Activated CD8-positive, alpha-beta memory T cell treated with anti-CD3 and anti-CD28 coated beads for 1 hour (primary cell): ENCODE measurements around the gene CHRNB2.
A peak's percentile ranks its signal among the peaks of the same experiment; 100 is the strongest.
"Not testable (repeated sequence)": the region's sequence is repeated elsewhere in the genome, so short reads cannot be mapped to it uniquely, and the experiment has no call there.

ENCODE experiments used
- DNase-seq, 2 donors: peaks; one replicate each; pipeline ENCODE4 v3.0.0-alpha.2; 2020; ENCODE audit warnings: low read depth in 1 of 2; ENCODE audit errors: extremely low read depth in 1 of 2

CHRNB2 gene, protein sequence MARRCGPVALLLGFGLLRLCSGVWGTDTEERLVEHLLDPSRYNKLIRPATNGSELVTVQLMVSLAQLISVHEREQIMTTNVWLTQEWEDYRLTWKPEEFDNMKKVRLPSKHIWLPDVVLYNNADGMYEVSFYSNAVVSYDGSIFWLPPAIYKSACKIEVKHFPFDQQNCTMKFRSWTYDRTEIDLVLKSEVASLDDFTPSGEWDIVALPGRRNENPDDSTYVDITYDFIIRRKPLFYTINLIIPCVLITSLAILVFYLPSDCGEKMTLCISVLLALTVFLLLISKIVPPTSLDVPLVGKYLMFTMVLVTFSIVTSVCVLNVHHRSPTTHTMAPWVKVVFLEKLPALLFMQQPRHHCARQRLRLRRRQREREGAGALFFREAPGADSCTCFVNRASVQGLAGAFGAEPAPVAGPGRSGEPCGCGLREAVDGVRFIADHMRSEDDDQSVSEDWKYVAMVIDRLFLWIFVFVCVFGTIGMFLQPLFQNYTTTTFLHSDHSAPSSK

DNA sequence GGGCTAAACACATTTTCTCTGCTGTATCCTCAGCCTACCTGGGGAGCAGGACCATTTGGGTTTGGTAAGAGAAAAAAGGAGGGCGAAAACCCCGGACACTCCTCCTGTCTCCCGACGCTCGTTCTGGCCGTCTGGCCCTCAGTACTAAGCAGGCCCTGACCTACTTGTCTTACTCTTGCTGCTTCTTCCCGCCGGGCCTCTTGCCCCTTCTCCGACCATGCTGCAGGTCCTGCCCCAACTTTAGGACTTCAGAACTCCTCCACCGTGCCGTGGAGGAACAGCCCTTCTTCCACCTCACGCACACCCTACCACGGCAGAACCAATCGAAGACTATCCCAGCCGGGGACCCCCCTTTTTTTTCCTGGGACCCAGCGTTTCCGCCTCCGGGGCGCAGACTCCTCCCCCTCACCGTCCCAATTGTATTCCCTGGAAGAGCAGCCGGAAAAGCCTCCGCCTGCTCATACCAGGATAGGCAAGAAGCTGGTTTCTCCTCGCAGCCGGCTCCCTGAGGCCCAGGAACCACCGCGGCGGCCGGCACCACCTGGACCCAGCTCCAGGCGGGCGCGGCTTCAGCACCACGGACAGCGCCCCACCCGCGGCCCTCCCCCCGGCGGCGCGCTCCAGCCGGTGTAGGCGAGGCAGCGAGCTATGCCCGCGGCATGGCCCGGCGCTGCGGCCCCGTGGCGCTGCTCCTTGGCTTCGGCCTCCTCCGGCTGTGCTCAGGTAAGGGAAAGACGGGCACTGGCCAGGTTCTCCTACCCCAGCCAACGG, at the start of gene CHRNB2:
CHRNB2 (plus strand) TSS at position 393 of the 771 bp plus-strand sequence; CDS start at position 660, 267 bp downstream.
- peak; percentile 20 to 63 for DNase-seq

DNA sequence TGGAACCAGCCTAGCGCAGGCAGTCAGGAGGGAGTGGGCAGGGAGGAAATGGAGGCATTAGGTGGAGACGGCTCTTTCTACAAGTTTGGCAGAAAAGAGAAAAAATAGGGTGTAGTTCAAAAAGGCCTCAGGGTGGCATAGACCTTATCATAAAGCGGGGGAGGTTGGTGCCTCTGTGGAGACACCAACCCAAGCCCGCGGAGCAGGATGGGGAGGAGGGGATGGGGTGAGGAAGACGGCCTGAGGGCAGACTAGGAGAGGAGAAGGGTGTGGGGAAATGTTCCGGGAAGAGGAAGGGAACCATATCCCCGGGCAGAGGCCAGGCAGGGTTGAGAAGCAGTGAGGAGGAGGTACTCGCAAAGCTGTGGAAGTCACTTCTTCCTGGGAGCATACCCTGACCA, 48.0 kb upstream of the CHRNB2 start:
- no peak for DNase-seq

DNA sequence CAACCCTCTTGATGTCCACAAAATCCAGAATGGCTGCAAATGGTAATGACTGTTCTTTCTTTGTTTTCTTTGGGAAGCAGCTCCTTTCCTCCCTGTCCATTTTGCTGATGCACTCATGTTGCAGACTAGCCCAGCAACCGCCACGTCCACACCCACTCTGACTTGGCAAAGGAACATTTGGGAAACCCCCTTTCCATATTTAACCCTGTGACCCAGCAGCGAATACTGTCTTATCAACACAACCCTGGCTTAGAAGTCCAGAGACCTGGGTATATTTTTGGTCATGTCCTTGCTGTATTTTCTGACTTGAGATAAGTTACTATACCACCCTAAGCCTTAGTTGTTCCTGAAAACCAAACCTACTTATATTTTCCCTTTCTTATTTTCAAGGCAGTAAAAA, 47.2 kb upstream of the CHRNB2 start:
- no peak for DNase-seq

DNA sequence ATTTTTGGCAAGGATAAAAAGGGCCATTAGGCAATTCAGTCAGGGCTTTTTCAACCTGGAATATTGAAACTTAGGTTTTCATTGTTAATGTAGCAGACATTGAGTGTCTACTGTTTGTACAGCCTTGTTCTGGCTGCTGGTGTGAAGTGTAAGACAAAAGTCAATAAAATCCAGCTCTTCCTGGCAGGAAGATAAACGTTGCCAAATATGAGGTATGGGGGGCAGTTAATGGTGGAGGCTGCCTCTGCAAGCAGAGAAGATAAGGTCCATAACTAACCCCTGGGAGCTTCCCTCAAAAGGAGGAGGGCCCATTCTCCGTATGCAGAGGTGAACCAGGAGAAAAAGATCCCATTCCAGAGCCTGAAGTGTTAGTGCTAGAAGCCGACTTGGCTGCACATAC, 45.9 kb upstream of the CHRNB2 start:
- no peak for DNase-seq

DNA sequence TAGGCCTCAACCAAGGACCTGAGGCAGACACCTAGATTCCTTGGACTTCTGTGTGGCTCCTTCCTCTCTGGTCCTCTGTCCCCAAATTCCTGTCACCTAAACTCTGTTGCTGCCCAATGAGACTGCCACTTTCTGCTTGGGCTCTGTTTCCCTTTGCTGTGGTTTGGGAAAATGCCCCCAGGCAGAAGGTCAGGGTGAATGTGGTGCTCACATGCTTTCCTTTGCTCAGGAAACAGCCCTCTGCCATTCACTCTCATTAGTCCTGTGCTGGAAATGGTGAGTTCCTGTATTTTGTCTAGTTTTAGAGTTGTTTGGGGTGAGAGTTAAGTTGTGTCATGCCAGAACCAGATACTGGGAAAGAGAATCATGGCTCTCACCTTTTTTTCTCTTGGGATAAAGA, 42.7 kb upstream of the CHRNB2 start:
- no peak for DNase-seq

DNA sequence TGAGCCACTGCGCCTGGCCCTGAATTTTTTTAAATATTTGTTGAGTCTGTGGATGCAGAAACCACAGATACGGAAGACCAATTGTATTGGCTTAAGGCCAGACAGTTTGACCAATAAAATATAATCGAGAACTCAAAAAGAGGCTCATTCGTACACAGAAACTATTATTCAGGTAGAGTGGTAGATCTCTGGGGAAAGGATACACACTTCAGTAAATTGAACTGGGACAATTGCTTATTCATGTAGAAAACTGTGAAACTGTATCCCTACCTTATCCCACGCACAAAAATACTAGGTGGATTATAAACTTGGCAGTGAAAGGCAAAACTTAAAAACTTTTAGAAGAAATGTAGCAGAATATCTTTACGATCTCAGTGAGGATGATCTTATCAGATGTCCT, 40.4 kb upstream of the CHRNB2 start:
- DNase-seq = no peak

DNA sequence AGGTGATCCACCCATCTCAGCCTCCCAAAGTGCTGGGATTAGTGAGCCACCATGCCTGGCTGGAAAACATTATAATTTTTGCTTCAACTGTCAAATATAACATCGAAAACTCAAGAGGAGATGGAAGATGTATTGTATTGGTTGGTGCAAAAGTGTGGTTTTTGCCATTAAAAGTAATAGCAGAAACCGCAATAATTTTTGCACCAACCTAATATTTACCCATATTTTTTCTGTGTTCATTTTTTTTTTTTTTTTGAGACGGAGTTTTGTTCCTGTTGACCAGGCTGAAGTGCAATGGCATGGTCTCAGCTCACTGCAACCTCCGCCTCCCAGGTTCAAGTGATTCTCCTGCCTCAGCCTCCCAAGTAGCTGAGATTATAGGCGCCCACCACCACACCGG, 38.3 kb upstream of the CHRNB2 start:
- no peak for DNase-seq

DNA sequence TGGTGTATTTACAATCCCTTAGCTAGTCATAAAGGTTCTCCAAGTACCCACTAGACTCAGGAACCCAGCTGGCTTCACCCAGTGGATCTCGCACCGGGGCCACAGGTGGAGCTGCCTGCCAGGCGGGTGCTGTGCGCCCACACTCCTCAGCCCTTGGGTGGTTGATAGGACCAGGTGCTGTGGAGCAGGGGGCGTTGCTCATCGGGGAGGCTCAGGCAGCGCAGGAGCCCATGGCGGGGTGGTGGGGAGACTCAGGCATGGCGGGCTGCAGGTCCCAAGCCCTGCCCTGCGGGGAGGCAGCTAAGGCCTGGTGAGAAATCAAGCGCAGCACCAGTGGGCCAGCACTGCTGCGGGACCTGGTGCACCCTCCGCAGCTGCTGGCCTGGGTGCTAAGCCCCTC, 35.6 kb upstream of the CHRNB2 start:
- DNase-seq = not testable (repeated sequence)

DNA sequence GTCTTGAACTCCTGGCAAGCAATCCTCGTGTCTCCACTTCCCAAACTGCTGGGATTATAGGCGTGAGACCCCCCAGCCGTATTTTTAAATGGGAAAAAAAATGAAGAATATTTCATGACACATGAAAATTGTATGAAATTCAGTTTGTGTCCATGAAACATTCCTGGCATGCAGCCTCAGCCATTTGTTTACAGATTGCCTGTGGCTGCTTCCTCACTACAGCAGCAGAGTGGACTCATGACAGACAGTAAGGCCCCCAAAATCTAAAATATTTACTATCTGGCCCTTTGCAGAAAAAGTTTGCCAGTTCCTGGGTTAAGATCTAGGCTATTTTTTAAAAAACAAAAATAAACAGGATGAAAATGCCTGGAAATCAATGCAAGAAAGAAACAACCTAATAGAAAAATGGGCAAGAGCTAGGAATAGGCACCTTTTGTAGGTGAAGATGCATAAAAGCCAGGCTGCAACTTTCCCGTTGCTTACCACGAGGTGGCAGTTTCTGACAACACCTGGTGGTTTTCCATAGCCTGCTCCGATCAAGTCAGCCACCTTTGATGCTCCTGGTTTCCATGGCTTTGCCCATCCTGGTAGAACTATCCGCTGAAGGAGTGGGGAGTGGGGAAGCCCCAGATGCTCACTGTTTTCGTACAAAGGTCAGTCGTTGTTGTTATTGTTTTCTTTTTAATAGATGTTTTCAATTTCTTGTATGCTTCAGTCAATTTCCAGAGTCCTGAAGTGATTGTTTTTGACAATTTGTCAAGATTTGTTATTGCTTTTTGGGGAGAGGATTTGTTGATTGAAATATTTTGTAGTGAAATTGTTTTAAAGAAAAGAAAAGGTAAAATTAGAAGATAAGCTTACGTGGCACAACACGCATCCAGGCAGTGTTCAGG, 33.4 kb upstream of the CHRNB2 start:
- DNase-seq = no peak

DNA sequence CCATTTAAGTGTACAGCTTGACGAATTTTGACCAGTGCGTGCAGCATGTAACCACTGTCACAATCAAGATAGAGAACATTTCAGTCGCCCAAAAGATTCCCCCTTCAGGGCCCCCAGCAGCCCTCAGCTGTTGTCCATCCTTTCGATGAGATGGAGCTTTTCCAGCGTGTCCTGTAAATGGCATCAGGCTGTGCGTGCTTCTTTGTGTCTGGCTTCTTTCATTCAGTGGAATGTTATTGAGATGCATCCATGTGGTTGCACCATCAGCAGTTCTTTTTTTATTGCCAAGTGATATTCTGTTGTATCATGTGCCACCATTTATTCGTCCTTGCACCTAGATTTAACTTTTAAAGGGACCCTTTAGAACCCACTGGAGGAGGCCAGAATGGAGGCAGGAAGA, 31.0 kb upstream of the CHRNB2 start:
- no peak for DNase-seq

DNA sequence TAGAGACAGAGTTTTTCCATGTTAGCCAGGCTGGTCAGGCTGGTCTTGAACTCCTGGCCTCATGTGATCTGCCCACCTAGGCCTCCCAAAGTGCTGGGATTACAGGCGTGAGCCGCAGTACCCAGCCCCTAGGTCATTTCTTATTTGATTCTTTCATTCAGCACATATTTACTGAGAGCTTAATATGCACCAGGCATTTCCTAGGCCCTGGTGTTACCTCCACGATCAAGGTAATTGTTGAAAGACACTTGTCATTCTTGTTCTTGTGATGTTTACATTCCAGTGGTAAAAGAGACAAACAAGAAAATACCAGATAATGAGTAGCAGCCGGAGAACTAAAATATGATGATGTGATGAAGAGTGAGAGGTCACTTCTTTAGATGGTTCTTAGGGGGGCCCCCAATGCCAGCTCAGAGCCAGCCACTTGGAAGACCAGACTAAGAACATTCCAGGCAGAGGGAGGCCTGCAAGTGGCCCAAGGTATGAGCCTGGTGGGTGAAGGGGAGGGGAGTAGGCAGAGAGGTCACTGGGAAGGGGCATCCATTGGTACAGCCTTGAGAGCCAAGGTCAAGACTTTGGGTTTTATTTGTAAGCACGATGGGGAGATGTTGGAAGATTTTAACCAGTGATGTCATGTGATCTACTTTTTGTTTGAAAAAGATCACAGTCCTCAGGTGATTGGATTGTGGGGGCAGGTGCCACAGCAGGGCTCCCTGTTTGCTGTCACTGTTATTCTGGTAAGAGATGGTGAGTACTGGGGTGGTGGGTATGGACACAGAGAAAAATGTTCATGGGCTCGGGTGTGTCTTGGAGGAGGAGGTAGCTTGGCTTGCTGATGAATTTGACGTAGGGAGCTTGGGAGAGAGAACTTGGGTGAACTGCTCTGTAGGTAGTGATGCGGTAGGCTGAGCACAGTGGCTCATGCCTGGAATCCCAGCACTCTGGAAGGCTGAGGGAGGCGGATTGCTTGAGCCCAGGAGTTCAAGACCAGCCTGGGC, 27.8 kb upstream of the CHRNB2 start:
- no peak for DNase-seq

DNA sequence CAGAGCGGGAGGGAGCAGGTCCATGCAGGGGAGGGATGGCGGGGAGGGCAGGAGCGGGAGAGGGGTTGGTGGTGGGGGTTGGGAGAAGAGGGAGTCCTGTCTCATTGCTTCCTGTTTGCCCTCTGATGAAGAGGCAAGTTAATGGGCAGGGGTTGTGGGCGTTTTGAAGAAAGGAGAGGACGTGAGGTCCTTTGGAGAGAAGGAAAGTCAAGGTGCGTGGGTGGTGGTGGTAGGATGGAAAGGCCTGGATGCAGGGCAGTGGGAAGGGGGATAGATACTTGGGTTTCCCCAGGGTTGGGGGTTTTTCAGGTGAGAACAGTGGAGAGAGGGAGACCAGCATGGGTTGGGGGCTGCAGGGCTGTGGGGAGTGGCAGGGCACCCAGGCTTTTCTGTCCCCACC, 26.3 kb upstream of the CHRNB2 start:
- no peak for DNase-seq

DNA sequence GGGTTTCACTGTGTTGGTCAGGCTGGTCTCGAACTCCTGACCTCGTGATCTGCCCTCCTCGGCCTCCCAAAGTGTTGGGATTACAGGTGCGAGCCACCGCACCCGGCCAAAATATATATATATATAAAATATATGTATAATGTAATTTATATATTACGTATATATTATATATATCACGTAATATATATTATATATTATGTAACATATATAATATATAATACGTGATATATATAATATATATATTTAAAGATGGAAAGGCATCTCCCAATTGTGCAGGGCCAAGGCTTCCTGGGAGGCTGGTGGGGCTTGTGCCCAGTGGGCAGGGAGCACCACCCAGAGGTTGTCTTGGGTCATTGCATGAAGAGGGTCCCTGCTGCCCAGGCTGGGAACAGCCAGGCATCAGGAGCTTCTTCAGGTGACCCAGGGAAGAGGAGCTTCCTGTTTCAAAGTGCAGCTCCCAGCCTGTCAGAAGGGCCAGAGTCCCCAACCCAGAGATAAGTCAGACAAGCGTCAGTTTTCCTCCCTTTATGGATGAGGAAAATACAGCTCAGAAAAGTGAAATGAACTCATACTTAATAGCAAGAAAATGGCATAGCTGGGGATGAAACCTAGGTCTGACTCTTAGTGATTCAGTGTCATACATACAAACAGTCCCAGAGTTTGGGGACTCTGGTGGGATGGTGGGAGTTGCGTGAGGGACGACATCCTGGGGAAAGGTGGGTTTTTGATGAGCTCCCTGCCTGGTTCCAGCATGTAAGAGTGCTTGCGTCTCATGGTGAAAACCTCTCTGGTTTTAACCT, 21.1 kb upstream of the CHRNB2 start:
- DNase-seq = peak in 1 of 2 donors; percentile 16

DNA sequence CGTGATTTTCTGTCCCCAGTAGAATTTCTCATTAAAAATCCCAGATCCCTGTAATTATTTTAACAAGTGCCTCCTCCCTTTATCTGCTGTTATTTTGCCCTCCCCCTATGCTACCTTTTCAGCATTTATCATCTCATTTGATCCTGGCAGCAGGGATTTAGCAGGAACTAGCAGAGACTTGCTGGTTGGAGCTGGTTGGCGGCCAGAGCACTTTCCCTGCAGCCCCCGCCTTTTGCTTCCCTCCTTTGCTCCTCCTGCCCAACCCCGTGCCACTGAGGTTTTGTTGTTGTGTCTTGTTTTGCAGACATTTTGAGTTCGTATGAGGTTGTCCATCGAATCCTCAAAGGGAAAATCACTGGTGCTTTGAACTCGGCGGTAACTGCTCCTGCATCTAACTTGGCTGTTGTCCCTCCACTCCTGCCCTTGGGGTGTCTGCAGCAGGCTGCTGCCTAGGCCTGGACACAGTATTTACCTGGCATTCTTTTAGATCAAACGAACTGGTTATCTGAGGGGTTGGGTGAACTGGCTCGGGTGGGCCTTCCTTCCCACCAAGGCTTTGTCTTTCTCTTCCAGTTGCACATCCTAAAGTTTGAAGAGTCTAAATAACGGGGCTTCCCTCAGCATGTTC, 20.4 kb upstream of the CHRNB2 start:
- DNase-seq = no peak

DNA sequence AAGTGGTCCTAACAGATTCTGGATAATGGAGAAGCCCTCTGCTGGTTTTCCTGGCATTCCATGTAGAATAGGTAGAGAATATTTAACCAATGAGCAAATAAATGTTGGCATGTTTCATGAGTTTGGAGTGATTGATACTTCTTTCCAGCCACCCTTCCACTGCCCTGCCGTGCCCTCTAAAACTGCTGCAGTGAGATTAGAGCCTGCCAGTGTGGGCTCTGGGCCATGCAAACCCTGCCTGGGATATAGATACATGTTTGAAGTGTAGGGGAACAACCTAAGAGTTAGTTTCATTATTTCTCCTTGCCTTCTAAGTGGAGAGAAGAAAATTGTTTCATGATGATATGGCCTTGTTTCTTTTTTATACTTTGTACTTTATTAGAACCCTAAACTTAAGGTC, 19.6 kb upstream of the CHRNB2 start:
- no peak for DNase-seq

DNA sequence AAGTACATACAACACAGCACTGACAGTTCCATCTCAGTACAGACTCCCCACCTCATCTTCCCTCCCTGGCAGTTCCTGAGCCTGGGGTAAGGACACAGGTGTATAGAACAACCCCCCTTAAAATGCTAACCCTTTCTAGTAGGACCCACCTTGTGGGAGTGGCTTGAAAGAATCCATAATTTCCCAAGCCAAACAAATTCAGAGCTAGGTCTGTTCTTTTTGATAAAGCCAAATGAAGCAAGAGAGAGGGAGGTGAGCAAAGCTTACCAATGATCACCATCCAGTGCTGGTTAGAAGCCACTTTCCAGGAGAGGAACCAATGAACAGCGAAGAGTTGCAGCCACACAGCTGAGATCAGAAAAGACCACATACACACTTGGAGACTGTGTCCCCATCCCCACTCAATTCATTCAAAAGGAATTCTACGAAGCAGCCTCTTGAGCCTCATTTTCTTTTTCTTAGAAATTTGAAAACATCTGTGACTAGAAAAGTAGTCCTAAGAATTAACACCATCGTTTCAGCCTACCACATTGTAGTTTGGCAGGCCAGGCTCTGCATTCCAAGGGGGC, 18.3 kb upstream of the CHRNB2 start:
- DNase-seq = no peak

DNA sequence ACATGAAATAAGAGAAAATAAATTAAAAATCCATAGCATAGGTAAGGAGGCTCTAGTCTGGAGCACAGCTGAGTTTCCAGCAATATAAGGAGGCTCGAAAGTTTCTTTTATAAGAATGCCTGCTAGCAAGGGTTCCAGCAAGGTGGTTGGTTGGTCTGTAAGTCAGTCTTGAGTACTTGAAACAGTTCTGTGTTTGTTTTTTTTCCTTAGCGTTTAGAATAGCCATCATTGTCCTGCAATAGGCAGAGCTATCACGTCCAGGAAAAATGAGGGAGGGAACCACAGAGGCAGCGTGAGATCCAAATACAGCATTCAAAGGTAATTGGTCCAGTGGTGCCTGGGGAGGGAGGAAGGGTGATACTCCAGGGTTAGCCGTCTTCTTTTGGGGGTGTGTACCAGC, 17.5 kb upstream of the CHRNB2 start:
- no peak for DNase-seq

DNA sequence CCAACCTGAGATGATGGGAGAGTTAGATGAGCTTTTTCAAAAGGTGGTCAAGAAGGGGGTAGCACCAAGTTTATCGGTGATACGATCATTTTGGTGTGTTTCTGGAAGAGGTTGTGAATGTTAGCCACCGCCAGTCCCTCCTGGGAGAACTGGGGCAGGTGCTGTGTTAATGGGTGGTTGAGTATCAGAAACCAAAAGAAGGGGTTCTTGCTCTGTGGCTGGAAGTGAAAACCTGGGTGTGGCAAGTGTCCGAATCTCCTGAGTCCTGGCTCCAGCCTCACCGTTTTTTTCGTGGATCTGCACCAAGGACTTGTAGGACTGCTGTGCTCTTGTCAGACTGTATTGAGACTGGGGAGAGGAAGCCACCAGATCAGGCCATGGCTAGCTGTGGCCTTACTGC, 16.9 kb upstream of the CHRNB2 start:
- no peak for DNase-seq
